NCI-H82 (cell line): ENCODE results near the gene TK2.

Source experiments
- DNase-seq: peaks from one replicate; lab custom pipeline; 2025; lab: John Stamatoyannopoulos, UW

The TK2 gene

DNA sequence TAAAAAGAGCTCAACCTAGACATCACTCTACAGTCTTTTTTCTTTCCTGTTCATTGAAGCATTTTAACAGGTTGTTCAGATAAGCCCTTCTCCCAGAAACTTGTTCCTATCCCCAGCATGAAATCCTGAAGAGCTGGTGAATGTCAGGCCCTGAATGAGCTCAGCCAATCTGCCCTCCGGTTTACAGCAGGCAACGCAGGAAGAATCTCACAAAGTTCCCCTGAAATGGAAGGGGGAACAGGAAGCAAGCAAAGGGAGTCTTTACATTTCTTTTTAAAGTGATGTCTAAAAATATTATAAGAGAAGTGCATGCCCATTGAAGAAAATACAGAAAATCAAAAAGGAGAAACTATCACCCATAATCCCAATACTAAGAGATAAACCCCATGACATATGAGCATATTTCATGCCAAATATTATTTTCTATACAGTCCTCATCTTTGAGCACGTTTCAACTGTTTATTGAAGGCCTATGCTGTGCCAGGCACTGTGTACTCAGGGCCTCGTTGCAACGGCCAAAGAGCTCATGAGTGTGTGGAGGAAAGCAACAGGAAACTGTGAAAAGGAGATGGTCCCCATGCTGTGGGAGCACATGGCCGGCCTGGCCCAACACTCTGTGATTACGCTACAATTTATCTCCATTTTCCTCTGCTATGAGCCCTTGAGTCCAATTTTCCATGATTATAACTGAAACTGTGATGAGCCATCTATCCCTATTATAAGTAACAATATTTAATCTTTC, 5.7 kb downstream of the TK2 start:
- DNase-seq: no peak

DNA sequence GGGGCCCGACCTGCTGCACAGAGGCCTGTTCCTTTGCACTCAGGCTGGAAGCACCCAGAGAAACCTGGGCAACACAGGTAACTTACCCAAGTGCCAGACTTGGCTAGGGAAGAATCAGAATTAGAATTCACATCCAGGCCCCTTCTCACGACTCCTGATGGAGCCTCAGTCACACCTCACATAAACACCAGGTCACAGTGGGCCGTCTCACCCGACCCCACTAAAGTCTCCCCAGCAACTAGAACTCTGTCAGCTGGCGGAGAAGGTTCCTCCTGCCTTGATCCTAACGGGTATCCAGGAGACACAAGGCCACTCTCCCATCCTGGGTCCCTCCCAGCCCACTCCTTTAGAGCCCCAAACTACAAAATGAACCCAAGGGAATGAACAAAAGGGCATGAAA, 6.4 kb downstream of the TK2 start:
- DNase-seq: no peak

DNA sequence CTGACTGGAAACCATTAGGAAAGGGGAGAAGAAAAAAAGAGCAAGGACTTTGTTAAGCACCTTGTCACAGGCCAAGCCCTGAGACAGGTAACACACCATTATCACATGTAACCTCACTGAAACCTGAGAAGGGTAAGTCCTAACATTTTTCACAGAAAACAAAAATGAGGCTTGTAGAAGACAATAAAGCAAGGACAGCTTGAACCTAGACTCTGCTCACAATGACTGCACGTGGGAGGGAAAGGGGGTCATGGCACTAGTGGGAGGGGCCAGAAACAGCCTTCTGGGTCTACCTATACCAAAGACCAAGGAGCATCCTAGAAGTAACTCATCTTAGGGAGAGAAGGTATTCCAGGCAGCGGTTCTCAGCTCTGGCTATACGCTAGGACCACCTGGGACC, 7.5 kb downstream of the TK2 start:
- no peak for DNase-seq

DNA sequence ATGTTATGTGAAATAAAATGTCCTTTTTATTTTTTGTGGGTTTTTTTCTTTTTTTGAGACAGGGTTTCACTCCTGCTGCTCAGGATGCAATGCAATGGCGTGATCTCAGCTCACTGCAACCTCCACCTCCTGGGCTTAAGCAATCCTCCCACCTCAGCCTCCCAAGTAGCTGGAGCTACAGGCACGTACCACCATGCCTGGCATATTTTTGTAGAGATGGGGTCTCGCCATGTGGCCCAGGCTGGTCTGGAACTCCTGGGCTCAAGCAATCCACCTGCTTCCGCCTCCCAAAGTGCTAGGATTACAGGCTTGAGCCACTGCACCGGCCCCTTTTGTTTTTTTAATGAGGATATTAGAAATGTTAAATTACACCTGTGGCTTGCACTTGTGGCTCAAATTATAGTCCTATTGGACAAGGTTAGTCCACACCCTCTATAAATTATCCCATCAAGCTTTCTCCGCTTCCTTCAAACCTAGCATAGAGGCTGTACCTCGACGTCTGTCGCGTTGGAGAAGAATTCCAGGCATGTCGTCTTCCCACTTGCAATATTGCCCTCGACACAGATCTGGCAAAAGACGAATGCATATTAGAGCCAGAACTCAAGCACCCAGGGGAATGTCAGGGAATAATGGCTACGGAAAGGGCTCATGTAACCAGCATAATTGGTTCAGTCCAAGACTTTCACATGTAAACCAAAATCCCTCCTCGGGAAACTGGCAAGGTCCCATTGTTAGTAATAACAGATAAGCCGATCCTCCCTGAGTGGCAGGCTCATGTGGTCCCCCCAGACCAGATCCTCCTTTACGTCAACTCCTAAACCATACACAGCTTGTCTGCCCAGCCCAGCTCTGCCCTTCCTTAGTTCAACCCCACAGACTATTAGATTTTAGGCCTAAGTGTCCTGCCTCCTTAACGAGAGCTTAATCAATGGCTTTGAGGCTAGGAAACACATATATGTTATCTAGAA, 8.2 kb downstream of the TK2 start:
- peak; percentile 29 for DNase-seq

DNA sequence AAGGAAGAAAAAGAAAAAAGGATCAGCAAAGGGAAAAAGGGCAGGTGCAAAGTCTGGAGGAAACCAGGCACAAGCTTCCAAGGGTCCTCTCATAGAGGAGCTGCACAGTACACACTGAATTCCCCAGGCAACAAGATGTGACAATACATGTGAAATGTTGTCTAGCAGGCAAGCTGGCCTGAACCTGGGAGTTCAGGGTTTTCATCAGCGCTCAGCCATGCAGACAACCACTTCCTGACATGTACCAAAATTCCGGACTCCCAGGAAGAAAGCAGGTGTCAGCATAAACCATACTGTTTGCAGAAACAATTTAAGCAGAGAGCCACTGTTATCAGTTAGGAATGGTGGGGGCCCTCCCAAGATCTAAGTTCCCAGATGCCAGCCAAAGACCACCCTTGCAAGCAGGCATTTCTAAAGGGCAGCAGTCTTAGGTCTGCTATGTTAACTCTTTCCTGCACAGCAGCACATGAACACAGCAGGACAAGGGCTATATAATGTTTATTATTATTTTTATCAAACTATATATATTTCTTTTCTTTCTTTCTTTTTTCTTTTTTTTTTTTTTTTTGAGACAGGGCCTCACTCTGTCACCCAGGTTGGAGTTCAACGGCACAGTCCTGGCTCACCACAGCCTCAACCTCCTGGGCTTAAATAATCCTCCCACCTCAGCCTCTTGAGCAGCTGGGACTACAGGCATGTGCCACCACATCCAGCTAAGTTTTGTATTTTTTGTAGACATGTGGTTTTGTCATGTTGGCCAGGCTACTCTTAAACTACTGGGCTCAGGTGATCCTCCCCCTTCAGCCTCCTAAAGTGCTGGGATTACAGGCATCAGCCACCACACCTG, 10.1 kb downstream of the TK2 start:
- no peak for DNase-seq

DNA sequence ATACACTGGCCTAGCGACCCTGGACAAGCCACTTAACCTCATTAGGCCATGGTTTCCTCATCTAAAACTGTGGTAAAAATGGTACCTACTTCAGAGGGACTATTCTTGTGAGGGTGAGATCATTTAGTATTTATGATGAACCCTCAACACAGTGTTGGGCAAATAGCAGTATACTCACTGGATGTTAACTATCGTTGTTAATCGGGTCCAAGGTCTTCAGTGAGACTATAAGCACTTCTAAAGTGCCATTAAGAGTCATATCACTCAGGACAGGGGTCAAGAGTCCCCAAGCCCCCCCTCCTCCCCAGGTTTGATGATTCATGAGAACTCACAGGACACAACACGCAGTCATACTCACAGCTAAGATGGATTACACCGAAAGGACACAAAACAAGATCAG, 11.0 kb downstream of the TK2 start:
- DNase-seq: no peak

DNA sequence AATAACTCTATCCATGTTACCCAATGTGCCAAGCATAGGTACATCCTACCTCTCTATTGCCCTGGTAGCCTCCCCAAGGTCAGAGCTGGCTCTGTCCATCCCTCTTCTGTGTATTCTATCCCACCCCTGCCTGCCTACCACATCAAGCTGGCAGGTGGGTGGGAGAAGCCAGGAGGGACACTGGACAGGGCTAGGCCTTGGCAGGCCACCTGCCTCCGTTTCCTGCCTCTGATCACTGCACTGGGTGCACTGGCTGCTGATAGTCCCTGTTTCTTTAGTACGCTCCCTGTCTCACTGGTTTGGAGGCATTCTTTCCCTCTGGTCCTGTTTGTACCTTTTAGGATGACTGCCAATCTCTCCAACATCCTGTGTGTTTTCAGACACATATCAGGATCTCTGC, 12.7 kb downstream of the TK2 start:
- no peak for DNase-seq

DNA sequence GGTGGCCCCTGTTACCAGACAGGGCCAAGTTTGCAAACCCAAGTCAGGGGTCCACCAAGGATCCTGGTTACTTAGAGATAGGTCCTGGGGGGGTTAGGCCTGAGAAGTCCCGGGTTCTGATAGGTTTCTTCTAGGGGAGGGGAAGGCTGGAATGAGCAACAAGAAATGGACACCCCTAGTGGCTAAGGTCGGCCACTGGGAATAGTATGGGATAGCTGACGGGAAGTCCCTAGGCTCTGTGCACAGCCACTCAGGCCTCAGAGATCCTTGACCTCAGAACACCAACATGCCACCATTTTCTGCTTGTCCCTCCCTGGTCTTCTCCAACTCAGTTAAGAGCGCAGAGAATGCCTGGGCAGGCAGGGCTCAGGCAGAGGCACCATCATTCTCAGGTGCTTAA, 13.4 kb downstream of the TK2 start:
- DNase-seq: no peak

DNA sequence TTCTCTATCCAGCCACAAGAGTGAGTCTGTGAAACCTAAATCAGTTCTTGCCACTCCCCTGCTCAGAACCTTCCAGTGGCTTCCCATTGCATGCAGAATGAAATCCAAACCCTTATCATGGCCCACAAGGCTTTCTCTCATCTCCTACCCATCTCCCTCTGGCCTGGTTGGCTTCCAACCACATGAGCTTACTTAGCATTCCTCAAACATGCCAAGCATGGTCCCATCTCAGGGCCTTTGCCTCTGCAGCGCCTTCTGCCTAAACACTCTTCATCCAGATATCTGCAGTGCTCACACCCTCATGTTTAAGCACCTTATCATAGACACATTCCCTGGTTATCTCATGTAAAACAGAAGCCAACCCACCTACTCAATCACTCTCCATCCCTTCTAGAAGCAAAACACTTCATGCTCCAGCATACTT, 15.5 kb downstream of the TK2 start:
- no peak for DNase-seq

DNA sequence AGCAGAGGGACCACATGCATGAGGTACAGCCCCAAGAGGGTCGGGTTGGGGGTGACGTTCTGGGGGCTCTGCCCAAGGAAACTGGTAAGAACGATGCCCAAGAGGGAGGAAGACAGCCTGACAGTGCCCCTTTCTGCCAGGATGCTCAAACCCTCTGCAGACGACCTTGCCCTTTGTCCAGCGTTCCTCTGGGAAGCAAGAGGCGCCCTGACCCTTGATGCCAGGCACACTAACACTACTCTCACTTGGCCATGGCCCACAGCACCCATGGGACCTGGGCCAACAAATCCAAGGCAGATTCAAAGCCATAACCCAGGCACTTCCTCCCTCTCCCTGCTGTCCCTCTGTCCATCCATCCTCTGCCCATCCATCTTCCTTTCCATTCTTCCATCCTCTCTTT, 20.4 kb downstream of the TK2 start:
- DNase-seq: no peak

DNA sequence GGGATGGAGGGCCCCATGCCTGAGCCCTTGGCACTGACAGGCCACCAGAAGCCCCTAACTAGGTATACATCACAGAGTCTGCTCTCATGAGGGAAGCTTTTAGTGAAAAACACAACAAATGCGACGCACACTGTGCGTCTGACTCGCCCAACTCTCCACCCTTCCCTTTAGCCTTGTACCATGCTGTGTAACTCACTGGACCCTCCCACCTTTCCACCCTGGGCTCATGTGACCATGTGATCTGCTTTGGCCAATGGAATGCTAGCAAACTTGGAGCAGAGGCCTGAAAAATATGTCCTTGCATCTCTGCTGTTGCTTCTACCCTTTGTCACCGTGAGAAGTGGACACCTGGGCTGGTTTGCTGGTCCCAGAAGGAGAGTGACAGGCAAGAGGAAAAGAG, 21.6 kb downstream of the TK2 start:
- DNase-seq: no peak

DNA sequence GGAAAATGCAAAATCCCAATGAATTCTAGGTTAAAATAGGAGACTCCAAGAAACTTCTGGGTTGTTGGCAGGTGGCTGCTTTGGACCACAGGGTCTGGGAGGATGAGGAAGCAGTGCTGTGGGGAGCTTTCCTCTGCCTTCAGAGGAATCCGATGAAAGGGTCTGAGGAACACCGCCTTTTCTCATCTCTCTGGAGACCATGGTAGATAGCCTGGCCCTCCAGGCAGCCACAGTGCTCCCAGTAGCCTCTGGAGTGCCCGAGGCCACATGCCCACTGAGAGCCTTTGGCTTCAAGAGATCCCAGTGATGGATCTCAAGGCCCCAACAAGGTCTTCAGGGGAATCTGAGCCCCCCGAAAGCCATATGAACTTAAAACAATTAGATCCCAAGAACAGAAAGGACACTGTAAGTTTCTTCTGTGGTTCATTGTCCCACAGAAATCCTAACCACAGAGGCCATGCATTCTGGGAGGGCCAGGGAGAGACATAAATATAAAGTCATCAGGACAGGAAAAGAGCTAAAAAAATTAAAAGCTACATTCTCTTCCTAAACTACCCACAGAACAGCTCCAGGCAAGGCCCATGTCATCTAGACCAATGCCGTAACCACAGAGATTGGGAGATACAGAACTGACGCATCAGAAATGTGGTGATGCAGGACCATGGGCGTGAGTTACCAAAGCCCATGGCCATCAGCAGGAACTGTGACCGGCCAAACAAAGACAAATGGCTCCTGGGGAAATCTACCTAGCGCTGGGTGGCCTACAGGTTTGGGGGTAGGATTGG, 24.3 kb downstream of the TK2 start:
- no peak for DNase-seq

DNA sequence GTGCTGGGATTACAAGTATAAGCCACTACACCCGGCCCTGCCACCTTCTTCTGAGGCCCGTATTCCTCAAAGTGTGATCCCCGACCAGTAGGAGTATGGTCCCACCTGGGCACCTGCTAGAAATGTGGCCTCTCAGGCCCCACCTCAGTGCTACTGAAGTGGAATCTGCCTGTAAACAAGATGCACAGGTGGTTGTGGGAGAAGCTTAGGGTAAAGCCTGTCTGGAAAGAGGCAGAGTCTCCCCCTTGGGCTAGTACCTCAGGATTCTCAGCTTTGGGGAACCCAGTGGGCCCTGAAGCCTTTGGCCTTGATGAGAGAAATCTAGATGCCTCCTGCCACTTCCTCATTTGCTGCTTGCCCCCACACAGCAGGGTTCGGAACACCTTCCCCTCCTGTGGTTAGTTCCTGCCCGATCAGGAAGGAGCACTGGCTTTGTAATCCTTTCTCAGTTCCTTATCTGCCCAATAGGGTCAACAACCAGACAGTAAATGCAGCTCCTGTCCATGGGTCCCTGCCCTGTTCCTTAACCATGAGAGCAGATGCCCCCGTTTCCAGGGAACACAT, 25.2 kb downstream of the TK2 start:
- no peak for DNase-seq

DNA sequence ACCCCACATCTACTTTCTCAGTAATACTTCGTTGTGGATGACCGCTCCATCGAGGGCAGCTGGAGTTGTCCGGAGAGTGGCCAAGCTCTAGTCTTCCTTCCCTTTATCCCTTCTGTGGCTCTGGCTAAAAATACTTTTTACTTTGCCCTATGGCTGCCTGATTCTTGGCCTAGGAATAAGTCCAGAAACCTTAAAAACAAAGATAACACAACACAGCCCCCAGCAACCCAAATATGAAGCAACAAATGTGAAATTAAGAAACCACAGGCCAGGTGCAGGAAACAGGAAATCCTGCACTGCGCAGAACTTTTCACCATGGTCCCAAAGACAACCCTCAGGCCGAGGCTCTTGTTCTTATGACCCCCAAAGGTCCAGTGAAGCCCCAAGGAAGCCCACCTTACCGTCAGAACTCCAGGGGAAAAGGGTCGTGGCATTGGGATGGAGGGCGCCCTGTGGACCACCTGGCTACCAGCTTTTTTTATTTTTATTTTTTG, 26.0 kb downstream of the TK2 start:
- no peak for DNase-seq

DNA sequence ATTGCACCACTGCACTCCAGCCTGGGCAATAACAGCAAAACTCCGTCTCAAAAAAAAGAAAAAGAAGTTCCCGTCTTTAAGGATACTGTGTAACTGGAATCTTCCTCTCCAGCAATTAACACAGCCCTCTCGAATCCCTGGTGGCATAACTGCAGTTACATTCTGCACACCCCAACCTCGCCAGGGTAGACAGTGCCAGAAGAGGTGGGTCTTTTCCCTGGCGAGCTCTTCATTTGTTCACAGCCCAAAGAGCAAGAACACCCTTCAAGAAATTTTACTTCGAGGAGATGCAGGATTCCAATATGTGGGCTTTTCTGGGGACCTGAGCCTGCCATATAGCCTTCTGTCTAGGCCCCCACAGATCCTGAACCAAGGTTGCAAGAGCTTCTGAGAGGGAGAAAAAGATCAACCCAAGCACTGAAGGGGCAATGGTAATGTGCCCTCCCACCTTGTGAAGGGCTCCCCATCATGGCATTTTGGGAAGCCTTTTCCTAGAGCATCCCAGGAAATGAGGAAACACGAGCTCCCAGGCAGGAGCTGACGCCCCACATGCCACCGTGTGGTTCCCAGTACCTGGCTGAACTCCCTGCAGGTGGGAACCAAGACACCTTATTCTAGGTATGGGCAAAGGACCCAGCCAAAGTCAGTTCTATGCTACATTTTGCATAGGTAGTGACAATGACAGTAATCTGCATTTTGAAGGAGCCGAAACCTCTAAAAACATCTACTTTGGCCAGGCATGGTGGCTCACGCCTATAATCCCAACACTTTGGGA, 26.9 kb downstream of the TK2 start:
- no peak for DNase-seq

DNA sequence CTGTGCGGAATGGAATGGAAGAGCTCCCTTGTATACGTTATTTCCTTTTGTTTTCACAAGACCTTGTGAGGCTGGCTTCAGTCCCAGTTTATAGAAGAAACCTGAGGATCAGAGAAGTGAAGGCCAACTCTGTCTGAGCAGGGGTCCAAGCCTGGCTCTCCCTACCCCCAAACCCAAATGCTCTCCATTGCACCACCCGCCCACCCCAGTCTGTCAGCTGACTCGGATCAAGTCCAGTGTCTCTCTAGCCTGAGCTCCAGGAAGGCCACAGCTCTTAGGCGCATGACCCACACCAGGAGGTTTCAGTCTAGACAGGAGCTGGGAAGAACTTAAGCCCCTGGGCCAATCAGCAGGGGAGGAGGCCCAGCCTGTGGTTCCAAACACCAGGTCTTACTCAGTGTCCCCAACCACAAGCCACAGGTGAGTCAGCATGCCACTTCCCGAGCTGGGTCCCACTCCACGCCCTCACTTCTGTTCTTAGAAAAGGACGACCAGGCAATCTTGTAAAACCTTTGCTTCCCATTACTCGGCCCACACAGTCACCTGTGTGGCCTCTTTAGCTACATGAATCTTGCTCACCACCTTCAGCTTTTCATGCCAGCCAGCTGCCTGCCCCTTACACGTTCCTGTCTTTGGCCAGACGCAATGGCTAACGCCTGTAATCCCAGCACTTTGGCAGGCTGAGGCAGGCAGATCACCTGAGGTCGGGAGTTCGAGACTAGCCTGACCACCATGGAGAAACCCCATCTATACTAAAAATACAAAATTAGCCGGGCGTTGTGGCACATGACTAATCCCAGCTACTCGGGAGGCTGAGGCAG, 27.8 kb downstream of the TK2 start:
- DNase-seq: no peak

DNA sequence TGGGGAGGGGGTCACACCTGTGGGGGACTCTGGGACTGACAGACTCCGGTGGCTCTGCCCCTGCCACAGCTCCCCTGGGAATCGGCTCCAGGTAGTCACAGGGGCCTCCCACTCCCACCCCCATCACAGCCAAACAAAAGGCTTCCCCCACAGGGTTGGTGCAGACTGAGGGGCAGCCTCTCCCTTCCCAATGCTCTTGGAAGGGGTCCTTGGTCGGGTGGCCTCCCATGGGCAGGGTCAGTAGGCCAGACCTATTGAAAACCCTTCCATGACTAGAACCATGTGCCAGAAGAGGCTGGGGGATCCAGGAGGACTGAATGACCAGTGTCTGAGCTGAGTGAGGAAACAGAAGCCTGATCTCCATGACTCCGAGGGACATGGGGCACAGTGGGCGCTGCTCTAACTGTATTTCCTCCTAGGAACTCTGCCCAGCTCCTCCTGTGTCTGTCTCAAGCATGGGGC, 28.6 kb downstream of the TK2 start:
- DNase-seq: no peak

DNA sequence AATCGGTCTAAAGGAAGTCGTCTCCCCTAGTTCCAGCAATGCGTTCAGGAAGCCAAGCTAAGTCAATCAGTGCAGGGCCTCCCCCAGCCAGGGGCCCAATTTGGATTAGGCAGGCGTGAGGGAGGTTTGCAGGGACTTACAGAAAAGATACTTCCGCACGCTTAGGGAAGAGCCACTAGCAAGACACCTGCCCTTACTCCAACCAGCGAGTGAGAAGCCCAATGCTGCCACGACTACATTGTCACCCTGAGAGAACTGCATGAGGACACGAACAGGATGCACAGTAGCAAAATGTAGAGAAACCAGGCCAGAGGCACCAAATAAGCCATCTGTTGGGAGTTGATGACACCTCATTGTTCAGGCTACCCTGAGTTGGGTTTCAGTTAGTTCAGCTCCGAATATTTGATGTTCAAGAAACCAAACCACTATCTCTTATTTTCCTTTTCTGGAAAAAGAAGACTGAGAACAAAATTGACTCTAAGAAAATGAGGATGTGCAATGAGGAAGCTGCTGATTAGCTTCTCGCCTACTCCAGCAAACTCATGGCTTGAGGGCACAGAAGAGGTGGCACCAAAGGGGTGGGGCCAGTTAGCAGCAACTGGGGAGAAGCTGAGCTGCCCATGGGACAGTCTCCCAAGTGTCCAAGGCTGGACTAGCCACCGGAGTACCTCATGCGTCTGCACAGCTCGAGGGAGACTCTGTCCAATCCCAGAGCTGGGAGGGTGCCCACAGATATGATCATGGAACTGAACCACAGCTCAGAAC, 29.3 kb downstream of the TK2 start:
- DNase-seq: no peak
